GM18499 (cell line): ENCODE measurements around the gene METTL17.

Source experiments
- ATAC-seq: cut with Tn5 transposase; IDR thresholded peaks from one replicate; pipeline ENCODE4 v1.9.1; 2021; ENCODE audit warnings: moderate number of reproducible peaks; ENCODE audit not compliant: insufficient read depth, unreplicated experiment

Gene METTL17

DNA sequence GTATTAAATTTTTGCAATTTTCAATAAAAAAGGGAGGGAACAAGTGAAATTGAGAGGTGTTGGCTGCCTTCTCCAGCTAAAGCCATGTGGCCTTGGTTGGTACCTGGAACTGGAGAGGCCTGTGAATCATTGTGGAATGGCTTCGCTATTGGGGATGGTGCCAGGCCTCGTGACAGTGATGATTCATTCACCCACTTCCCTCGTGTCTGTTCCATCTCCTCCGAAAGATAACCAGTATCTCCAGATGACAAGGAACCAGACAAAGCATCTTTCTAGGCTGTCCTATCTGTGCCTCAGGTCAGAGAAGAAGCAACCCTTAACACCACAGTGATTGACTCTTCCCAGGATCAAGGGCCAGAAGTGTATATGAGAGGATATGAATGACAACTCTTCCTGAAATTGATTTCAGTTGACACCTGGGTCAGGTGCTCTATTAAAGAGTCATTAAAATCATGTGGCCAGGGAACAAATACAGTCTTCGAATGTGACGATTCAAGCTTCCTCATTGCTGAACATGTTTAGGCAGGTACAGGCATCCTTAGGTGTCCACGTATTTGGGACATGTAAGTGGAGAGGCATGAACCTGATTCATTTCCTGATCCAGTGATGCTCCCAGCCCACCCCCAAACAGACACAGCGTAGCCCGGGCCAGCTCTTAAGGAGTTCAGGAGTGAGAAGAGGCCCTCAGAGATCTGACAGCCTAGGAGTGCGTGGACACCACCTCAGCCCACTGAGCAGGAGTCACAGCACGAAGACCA is 52.1 kb downstream of the METTL17 start, which contains the start of gene RNASE7:
Gene RNASE7, plus strand, starts transcription at position 687 of the 758 bp plus-strand sequence. CDS start 631 bp downstream, outside the sequence.
- ATAC-seq: no peak

DNA sequence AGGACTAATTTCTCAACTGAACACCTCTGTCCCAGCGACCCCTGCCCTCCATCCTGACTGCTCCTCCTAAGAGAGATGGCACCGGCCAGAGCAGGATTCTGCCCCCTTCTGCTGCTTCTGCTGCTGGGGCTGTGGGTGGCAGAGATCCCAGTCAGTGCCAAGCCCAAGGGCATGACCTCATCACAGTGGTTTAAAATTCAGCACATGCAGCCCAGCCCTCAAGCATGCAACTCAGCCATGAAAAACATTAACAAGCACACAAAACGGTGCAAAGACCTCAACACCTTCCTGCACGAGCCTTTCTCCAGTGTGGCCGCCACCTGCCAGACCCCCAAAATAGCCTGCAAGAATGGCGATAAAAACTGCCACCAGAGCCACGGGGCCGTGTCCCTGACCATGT is 53.1 kb downstream of the METTL17 start:
- ATAC-seq: no peak

DNA sequence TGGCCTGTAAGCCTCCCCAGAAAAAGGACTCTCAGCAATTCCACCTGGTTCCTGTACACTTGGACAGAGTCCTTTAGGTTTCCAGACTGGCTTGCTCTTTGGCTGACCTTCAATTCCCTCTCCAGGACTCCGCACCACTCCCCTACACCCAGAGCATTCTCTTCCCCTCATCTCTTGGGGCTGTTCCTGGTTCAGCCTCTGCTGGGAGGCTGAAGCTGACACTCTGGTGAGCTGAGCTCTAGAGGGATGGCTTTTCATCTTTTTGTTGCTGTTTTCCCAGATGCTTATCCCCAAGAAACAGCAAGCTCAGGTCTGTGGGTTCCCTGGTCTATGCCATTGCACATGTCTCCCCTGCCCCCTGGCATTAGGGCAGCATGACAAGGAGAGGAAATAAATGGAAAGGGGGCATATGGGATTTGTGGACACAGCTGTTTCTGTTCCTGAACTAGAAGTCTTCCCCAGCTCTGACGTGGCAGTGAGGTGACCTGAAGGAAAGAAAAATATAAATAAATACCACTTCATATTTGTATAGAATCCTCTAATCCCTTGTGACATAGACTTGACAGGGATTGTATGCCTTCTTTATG is 53.7 kb downstream of the METTL17 start:
- no peak for ATAC-seq

DNA sequence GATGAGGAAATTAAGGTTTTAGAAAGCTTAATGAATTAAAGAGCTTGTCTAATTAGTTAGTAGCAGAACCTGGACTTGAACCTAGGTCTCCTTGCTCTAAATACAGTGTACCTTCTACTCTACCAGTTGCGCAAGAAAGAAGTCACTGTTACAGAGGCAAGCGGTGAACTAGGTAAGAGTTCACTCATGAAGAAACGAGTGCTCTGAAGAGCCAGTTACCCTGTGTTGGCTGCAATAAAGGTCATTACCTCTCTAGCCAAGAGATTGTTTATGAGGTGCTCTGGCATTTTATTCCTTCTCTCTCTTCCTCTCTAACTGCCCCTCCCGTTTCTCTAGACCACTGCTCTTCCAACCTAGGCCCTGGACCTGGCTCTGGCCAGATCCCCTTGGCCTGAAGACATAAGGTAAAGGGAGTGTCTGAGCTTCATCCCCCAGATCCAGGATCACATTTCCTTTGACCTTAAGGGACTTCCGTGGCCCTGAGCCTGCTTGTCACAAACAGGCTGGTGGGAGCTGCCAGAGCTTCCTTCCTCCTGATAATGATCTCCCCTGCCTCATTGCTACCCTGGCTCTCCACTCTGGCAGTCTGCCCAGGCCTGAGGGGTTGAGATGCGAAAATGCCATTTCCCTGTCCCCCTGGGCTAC is 54.3 kb downstream of the METTL17 start:
- no peak for ATAC-seq
